ENCODE data around the gene AMOTL1.

AMOTL1 gene

DNA sequence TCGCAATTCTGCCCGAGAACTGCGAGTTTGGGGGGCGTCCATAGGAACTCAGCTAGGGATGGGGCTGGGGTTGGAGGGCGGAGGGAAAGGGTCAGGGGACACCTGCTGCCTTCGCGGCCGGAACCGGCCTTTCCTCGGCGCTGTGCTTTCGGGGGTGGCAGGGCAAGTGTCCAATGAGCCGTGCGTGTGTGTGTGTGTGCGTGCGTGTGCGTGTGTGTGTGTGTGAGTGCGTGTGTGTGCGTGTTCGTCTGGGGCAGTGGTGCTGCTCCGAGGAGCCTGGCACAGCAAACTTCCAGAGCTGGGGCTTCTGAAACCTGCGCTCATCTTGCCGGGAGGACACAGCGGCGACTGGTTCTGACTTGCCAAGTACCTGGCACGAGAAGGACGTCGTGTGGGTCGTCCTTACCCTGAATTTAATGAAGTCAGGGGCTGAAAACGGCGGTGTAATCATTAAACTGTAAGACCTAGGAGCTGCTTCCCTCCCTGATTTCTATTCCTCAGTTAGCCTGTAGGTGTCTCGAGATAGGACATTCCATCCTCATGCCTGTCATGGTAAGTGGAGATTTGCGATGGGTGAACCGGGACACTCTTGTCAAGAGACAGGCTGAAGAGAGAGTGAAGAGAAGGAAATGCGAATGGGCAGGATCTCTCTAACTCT, 27.0 kb upstream of the AMOTL1 start:
- peak; percentile 69 for DNase-seq

DNA sequence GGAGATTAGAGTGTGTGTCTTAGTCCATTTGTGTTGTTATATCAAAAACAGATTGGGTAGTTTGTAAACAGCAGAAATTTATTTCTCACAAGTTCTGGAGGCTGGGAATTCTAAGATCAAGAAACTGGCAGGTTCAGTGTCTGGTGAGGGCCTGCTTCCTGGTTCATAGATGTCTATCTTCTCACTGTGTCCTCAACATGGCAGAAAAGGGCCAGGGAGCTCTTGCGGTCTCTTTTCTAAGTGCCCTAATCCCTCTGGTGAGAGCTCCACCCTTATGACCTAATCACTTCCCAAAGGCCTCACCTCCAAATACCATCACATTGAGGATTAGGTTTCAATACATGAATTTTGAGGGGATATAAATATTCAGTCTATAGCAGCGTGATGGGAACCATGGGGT, 25.5 kb upstream of the AMOTL1 start:
- no peak for DNase-seq

DNA sequence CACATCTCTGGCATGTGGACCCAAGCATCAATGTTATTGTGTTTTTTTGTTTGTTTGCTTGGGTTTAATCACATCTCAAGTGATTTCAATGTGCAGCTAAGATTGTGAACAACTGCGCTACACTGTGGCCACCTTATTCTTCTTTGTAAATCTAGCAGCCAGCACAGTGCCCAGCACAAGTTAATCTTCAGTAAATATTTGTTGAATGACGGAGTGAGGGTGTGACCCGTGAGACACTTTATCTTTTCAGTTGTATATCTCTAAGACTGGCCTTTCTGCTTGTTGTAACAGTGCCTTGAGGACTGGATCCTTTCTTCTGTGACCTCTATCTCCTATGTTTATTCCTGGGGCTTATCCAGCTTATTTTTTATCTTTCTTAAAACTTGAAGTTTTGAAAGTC, 21.4 kb upstream of the AMOTL1 start:
- no peak for DNase-seq

DNA sequence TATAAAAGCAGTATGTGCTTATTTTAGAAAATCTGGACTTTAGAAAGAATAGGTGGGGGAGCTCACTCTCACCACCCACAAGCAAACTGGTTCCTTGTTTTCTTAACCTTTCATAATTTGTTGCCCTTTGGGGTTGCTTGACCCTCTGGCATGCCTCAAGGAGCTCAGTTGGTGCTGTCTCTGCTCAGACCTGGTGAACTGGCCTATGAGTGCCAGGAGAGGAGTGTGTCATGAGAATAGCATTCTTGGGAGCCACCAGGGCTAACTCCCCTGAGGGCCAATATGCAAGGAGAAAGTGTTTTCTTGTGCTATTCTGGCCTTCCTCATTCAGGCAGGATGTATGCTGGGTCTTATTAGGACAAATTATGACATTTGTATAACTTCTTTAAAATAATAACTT, 21.0 kb upstream of the AMOTL1 start:
- no peak for DNase-seq

DNA sequence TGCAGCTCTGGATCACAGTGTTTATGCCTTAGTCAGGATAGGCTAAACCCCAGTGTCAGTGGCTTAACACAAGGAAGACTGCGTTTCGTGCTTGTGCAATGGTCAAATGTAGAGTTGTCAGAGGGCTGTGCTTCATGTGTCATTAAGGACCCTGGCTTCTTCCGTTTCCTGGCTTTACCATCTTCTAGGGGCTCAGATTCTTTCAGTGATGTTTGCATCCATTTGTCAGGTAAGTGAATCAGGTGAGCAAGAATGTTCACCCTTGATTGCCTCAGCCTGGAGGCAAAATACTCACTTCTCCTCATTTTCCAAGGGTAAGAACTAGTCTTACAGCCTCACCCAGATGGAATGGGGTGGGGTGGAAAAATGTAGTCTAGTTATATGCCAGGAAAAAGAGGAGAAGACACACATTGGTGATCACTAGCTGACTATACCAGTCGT, 20.5 kb upstream of the AMOTL1 start:
- DNase-seq: no peak

DNA sequence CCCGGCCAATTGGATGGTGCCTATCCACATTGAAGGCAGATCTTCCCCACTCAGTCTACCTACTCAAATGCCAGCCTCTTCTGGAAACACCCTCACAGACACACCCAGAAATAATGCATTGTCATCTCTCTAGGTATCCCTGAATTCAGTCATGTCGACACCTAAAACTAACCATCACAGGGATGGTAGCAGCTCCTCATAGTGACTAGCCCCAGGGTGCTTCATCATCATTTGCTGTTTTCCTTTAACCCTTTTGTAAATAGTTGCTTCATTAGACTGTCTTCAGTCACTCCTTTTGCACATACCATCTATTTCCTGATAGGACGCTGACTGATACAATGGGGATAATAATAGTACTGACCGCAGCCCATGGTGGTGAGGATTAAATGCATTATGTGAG, 18.8 kb upstream of the AMOTL1 start:
- DNase-seq: no peak

DNA sequence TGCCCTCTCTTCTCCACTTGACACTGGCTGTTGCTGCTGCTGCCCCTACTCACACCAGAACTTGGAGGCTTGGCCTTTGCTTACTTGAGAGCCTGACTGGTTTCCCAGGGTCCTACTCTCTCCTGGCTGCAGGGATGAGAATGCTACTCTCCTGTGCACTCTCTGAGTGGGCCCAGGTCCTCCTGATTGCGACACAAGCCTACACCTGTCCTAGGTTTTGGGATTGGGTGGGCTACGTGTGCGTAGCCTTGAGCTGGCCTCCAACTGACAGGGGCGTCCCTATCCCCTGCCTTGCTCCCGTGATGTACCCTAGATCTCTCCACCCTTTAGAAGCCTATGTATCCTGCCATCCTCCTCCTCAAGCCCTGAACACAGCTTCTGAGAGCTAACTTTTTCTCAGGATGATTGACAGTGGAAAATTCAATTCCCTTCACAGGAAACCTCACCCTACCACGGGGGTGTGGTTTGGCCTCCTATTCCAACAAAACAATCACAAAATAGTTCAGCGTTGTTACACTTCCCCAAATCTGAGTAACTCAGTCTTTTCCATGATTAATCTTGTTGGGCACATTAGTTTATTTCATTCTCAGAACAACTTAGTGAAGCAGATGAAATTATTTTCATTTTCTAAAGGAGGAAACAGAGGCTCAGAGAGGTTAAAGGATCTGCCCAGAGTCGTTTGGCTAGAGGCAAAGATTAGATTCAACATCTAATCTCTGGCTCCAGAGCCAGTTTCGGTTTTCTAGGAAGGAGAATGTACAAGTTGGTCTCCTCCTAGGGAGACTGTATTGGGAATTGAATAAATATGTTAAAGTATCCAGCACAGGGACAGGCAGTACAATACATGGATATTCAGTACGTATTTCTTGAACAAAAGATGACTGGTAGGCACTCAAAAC, 17.6 kb upstream of the AMOTL1 start:
- DNase-seq: peak; percentile 49

DNA sequence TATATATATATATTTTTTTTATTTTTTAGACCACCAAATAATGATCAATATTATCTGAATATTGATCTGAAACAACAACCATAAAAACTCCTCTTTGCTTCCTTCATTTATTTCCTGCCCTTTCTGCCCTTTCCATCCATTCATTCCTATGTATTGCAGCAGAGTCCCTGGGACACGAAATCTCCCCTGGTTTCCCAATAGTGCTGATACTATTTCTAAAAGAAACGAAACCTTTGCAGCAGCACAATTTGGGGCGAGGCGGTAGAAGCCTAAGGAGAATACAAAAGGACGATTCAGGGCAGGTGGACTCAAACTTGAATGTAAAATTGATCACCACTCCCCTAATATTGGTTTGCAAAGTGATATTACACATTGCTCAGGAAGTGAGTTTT, 16.9 kb upstream of the AMOTL1 start:
- DNase-seq: no peak

DNA sequence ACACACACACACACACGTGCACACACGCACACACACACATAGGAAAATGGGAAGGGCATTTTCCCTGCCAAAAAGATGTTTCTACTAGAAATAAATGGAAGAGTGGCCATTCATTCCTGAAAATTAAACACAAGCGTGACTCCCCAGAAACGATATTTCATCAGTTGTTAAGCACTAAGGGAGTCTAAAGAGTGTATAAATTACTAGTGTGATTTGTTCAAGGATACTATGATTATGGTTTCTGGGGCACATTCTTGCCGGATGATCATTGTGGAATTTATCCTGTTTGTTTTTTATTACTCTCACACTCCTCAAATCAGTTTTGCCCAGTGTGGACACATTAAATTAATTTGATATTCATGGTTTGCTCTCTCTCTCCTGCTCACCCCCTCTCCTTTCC, 16.4 kb upstream of the AMOTL1 start:
- DNase-seq: no peak

DNA sequence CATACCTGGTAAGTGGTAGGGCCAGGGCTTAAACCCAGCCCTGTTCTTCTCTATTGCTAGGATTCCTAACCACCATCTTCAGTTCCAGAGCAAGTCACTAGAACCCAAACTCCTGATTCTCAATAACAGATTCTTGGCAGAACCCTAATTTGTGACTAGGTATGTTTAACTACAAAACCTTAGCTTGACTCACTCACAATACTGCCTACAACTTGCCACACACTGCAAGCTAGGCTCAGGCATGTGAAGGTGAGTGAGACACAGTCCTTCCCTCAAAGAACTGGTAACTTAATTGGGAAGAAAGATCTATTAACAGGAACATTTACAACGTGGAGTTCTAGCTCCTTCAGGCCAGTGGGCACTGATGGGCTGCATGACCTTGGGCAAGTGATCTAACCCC, 14.5 kb upstream of the AMOTL1 start:
- DNase-seq: no peak

DNA sequence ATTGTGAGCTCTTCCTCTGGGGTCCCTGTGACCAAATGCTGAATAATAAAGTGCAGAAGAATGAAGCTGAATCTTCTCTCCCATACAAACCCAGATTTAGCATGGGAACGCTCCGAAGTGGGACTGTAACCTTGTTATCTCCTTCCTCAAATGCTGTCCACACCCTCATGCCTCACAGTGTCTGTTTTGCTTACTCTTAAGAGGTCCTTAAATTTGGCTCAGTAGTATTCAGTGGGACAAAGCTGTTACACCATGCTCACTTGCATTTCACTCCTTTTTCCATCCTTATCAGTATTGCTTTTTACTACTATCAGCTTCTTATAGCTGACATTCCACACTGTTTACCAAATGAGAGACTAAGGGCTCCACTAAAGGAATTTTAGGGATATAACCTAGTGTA, 13.8 kb upstream of the AMOTL1 start:
- DNase-seq: peak; percentile 39

DNA sequence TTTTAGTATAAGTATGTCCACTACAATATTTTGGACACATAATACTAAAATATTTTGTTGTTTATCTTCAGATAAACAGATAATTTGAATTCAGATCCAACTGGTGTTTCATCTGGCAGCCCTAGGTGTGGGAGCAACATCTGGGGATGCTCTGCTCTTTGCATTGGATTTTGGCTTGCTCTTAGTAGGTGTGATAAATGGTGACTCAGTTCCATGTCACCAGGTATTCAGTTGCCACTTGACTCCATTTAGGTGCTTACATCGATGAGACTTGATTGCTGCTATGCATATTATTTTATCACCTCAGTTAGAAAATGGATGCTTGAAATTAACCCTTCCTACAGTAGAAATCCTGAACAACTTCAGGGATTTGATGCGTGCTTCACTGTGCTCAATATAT, 13.3 kb upstream of the AMOTL1 start:
- DNase-seq: no peak

DNA sequence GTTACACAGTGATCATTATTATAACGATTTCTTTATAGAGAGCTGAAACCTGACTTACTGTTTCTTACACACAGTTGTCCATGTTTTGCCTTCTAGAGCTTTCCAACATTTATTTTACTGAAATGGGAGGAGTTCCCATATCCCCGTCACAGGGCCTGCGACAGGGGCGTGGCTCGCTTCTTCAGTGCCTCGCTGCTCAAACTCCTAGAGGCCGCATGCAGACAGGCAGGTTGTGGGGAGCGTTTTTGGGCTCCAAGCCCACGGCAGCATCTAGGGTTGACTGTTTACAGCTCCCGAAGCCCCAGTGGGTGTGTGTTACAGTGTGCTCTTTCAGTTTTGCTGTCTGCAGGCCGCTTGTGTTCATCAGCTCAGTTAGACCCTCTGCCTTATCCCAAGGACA, 12.7 kb upstream of the AMOTL1 start:
- no peak for DNase-seq

DNA sequence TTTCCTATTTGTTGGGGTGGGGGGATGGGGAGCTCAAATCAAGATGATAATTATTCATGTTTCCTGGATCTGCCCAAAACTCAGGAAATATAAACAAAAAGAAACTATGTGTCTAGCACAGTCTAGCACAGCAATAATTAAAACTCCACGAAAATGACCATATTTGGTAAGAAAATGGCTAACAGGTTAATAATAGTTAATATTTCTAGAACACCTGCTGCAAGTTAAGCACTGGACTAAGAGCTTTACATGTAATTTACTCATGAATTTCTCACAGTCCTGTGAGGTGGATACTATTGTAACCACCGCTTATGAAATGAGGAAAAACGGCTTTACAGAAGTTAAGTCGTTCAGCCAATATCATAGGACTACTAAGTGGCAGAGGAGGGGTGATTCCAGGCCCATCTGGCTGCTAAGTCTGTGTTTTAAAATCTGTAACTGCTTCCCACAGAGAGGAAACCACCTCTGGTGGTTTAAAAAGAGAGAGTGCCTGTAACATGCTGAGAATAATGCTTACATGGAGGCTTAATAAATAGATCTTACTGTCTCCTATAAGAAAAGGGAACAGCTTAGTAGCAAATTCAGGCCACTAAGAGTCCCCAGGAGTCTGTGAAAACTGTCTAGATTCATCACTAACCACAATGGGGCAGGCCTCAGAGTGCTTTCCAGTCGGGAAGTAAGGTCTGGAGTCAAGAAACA, 11.0 kb upstream of the AMOTL1 start:
- DNase-seq: no peak

DNA sequence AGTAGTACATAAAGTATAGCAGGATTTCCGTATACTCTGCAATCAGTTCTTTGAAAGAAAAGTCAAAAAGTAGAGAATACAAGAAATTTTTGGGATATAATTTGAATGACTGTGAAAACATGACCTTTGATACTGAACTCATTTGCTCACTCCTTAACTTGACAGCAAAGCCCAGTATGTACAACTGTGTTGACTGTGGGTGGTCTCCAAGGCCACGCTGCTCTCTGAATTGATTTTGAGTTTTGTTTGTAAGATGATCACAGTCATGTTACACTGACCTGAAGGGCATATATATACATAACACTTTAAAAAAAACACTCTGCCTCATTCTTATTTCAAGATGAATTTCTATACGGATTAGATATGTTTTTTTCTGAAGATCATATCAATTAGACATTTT, 9.5 kb upstream of the AMOTL1 start:
- DNase-seq: no peak

DNA sequence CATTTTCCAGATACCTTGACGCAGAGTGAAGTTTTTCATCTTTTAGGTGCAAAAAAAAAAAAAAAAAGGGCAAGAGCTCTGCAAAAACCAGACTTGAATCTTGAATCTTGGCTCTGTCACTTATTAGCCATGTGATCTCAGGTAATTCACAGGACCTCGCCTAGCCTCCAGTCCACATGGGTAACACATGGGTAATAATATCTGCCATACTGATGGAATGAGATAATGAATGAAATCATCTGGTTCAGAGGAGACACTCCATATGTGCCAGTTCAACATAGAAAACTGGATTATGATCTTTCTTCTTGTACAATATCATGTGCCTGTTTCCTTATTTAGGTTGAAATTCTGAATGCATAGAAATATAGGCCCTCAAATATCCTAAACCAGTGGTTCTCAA, 8.6 kb upstream of the AMOTL1 start:
- no peak for DNase-seq

DNA sequence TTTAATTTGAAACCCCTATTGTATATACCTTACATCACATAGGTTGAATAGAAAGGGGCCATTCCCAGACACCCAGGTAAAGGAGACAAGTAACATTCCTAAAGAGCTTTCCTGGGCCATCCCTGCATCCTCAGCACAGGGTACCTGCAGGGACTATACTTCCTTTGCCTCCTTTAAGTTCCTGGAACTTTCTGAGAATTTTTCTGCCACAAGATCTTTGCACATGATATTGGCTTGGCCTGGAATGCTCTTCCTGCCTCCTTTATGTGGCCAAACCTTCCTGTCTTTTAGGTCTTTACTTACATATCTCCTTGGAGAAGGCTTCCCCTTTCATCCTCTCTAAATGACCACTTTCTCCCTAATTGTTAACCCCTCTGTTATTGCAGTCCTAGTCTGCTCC, 7.9 kb upstream of the AMOTL1 start:
- peak; percentile 41 for DNase-seq

DNA sequence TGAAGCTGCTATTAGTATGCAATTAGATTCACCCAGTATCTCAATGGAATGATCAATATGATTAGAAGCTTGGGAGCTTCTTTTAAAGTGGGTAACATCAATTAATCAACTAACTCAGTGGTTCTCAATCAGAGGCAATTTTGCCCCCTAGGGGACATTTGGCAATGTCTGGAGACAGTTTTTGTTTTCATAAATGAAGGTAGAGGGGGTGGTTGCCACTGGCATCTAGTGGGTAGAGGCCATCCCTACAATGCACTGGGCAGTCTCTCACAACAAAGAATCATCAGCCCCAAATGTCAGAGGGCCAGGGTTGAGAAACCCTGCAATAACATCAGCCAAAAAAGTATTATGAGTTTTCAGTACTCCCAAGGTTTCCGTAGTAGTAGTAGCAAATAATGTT, 5.9 kb upstream of the AMOTL1 start:
- peak; percentile 69 for DNase-seq

DNA sequence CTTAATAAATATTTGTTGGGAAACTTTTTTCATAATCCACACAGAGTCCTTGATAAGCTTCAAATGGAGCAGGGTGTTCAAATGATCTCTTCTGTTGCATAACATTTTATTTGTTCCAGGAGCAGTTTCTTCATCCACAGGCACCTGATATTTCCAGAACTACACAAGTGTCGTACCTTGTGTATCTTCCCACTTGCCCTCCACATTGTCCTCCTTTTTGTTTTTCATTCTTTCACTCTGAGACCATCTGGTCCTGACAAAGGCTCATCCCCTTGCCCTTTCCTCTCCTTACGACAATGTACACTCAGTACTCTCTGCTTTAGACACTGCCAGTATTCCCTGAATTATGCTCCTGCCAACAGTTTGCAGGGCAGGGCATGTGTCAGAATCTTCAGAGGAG, 5.2 kb upstream of the AMOTL1 start:
- no peak for DNase-seq

DNA sequence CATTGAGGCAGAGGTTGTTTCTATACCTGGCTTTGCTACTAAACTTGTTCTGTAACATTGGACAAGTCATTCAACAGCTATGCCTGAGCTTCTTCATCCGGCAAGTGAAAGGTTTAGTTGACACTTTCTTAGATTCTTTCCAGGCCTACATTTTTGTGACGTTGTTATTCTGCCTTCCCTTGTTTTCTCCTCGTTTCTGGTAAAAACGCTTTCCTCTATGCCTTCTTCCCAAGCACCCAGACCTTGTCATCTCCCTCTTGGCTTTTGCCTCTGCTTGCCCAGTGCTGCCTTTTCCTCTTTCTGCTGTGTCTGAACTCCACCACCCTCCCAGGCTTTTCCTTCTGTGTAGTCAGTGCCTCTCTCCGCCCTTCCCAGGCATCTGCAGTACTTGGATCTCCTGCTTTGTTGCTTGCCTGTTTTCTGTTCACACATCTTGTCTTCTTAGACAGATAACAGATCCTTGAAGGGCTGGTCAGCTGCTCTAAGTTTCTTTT, 1.4 kb upstream of the AMOTL1 start:
- DNase-seq: no peak

DNA sequence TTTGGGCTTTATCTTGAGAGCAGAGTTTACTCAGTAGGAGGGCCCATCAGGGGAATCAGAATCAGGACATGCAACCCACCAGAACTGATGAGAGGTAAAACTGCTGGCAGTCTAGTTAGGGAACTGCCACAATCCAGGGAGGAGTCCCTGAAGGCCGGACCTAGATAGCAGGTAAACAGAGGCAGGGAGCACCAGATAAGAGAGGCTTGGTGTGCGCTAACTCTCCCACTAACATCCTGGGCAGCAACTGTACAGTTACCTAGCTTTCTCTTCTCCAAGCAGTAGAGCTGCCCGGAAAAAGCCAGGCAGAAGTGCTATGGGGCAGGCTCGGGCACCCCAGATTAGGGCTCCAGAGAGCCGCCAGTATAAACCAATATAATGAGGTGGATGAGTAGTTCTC, 865 bp upstream of the AMOTL1 start:
- DNase-seq: peak; percentile 53

DNA sequence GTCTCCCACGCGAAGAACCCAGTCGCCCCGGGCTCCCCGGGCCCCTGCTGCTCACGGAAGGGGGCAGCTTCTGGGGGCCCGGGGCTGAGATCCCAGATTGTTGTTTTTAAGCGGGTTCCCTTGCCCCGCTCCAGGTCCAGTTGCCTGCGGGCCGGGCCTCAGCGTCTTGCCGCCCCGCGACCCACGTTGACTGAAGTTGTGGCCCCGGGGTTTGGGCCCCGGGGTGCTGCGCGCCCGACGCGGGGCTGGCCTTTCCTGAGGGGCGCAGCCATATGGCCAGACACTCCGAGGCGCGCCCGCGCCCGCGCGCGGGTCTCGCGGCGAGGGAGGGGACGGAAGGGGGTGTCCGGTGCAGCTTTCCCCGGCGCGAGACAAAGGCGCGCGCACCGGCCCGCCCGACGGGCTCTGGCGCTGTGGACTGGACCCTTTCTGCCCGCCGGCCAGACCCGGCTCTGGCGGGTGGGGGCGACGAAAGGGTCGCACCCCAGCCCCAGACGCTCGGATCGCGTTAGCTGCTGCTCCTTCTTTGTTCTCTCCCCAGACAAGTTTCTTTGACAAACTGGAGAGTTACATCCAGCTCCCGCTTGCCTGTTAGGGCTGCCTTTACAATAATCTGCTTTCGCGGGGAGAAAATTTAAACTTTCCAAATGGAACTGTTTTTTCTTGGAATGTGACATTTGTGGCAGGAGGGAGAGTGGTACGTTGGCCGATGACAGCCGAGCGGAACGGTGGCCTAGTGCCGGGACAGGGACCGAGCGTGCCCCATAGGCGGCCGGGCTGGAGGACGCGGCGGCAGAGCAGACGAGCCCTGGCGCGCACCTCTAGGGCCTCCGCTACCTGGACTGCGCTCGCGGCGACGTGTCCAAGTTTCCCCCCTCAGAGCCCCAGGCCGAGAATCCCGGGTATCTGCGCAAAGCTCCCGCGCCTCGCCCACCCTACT, 716 bp downstream of the AMOTL1 start:
- peak; percentile 53 for DNase-seq

DNA sequence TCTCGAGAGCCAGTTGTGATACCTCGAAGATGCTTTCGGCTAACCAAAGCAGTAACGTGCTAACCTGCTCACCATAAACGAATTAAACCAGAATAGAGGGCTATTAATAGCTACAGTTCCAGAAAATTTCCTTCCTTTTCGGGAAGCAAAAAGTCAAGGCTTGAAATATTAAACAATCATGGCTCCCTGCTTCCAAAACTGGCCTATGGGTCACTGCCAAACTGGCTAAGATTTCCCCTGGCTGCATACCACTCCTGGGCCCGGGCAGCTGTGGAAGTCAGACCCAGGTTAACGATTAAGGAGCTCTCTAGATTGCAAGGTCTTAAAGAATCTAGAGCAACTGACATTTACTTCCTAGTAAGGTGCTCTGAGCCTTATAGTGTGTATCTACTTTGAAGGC, 1.7 kb downstream of the AMOTL1 start:
- peak; percentile 26 for DNase-seq

All from OCI-M1 (cell line).